Measurements from ENCODE around the gene DYNC1H1. TPM values are rescaled to one million over a fixed set of nuclear protein-coding genes. Genes with fewer than 3 reads are reported as not detected.

The DYNC1H1 gene
- polyA plus RNA-seq, 1 donor from 2014 or later, result 298 TPM

DNA sequence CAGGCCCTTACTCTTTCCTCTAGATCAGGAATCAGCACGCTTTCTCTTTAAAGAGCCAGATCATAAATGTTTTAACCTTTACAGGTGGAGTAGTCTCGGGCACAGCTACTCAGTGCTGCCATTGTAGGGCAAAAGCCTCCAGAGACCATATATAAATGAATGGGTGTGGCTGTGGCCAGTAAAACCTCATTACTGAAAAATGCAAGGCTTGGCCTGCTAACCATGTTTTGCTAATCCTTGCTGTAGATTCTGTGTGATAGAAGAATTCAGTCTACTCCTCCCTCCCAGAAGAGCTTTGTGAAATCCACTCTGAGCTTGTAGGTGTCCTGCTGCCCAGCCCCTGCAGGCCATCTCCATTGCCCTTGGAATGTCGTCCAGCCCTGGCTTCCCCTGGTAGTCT, 64.4 kb downstream of the DYNC1H1 start:
- H3K27me3 ChIP-seq (ENCODE audit: insufficient read depth, low read depth, low read length), result no peaks in the 10 kb centered on the region
- no peaks in the 10 kb centered on the region for H4K20me1 ChIP-seq (ENCODE audit: insufficient read depth)
- no peaks in the 10 kb centered on the region for H3K9me3 ChIP-seq (ENCODE audit: low read length)
- no peak overlapping the region for H3K4me3 ChIP-seq (ENCODE audit: low read length)
- no peak overlapping the region for H3K4me2 ChIP-seq (ENCODE audit: low read length)
- no peak overlapping the region for H2AFZ ChIP-seq (ENCODE audit: low read depth, low read length)
- H3K79me2 ChIP-seq (replicated peaks; ENCODE audit: insufficient read depth, low read length), result no peaks in the 10 kb centered on the region
- peaks cover 13% of the 10 kb centered on the region for H3K36me3 ChIP-seq (ENCODE audit: insufficient read depth, low read length)
- no peak overlapping the region for H3K27ac ChIP-seq (ENCODE audit: low read length)
- H3K9me2 ChIP-seq (ENCODE audit: insufficient read depth, low read length), result no peaks in the 10 kb centered on the region
- no peak for TF ChIP-seq TAF1 (IDR thresholded peaks at IDR 0.05; ENCODE audit: low read depth)
- TF ChIP-seq EZH2 (IDR thresholded peaks at IDR 0.05; ENCODE audit: borderline replicate concordance, insufficient read depth, low read length, poor library complexity, severe bottlenecking), result no peak
- no peak for TF ChIP-seq SMC3 (conservative IDR thresholded peaks at IDR 0.05; ENCODE audit: poor library complexity)
- TF ChIP-seq REST (IDR thresholded peaks at IDR 0.05; ENCODE audit: borderline replicate concordance), result no peak
- TF ChIP-seq CTCF (IDR thresholded peaks at IDR 0.05; ENCODE audit: poor library complexity, severe bottlenecking), result no peak
- TF ChIP-seq EP300 (conservative IDR thresholded peaks at IDR 0.05; ENCODE audit: poor library complexity, severe bottlenecking), result no peak
- no peak for TF ChIP-seq RAD21 (conservative IDR thresholded peaks at IDR 0.05)
- no peak for TF ChIP-seq POLR2AphosphoS5 (IDR thresholded peaks at IDR 0.05)
- no peak for TF ChIP-seq MXI1 (conservative IDR thresholded peaks at IDR 0.05; ENCODE audit: poor library complexity, severe bottlenecking)
- no peaks in the 10 kb centered on the region for H3F3A ChIP-seq (ENCODE audit: insufficient read depth, low read length, poor library complexity, severe bottlenecking)
- no peak overlapping the region for H3K9ac ChIP-seq (ENCODE audit: low read length)

DNA sequence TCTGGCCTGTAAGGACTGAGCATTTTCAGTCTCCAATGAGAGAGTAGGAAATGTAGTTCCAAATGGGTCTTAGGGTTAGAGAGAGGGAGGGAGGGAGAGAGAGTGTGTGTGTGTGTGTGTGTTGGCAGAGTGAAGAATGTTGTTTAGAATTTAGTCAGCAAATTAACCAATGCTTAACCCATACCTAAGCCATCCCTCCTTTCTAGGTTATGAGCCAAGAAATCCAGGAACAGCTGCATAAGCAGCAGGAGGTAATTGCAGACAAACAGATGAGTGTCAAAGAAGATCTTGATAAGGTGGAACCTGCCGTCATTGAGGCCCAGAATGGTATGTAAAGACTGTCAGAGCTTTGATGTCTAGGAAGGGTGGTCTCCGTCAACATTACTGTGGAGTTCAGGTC, 65.6 kb downstream of the DYNC1H1 start:
- no peak overlapping the region for H3K4me2 ChIP-seq (ENCODE audit: low read length)

More for the DNA sequence above, 65.6 kb downstream of the DYNC1H1 start:
- no peaks in the 10 kb centered on the region for H3F3A ChIP-seq (ENCODE audit: insufficient read depth, low read length, poor library complexity, severe bottlenecking)
- H4K20me1 ChIP-seq (ENCODE audit: insufficient read depth), result no peaks in the 10 kb centered on the region
- H3K9ac ChIP-seq (ENCODE audit: low read length), result no peak overlapping the region
- no peaks in the 10 kb centered on the region for H3K79me2 ChIP-seq (replicated peaks; ENCODE audit: insufficient read depth, low read length)
- H3K36me3 ChIP-seq (ENCODE audit: insufficient read depth, low read length), result peaks cover 13% of the 10 kb centered on the region
- H3K9me2 ChIP-seq (ENCODE audit: insufficient read depth, low read length), result no peaks in the 10 kb centered on the region
- no peak overlapping the region for H2AFZ ChIP-seq (ENCODE audit: low read depth, low read length)
- H3K9me3 ChIP-seq (ENCODE audit: low read length), result no peaks in the 10 kb centered on the region
- TF ChIP-seq EZH2 (IDR thresholded peaks at IDR 0.05; ENCODE audit: borderline replicate concordance, insufficient read depth, low read length, poor library complexity, severe bottlenecking) (no peak), RAD21 (conservative IDR thresholded peaks at IDR 0.05) (no peak), MXI1 (conservative IDR thresholded peaks at IDR 0.05; ENCODE audit: poor library complexity, severe bottlenecking) (no peak), EP300 (conservative IDR thresholded peaks at IDR 0.05; ENCODE audit: poor library complexity, severe bottlenecking) (no peak), SMC3 (conservative IDR thresholded peaks at IDR 0.05; ENCODE audit: poor library complexity) (no peak), CTCF (IDR thresholded peaks at IDR 0.05; ENCODE audit: poor library complexity, severe bottlenecking) (no peak), REST (IDR thresholded peaks at IDR 0.05; ENCODE audit: borderline replicate concordance) (no peak), TAF1 (IDR thresholded peaks at IDR 0.05; ENCODE audit: low read depth) (no peak), POLR2AphosphoS5 (IDR thresholded peaks at IDR 0.05) (no peak)
- no peaks in the 10 kb centered on the region for H3K27me3 ChIP-seq (ENCODE audit: insufficient read depth, low read depth, low read length)
- H3K27ac ChIP-seq (ENCODE audit: low read length), result no peak overlapping the region
- H3K4me3 ChIP-seq (ENCODE audit: low read length), result no peak overlapping the region
